Measurements from ENCODE around the gene PHF5A. TPM values are rescaled to one million over a fixed set of nuclear protein-coding genes. Genes with fewer than 3 reads are reported as not detected.

Gene PHF5A
- total and polyA plus RNA-seq, 2 of the 8 experiments (the other 6 are each of a cell fraction or from before 2014, with no cell fraction given): 119 to 135 TPM

- Histone ChIP-seq H2BK12ac (ENCODE audit: low read depth, low read length) (peak overlapping the region; percentile 75; the same call in 1 of the 2 replicates), H4K20me1 (replicated peaks in 1 of 2; ENCODE audit: control insufficient read depth in 1 of 2, insufficient read depth in 2 of 2, low read length in 2 of 2) (peaks cover 0 to 3% of the 10 kb centered on the region in 2 experiments), H3K56ac (replicated peaks; ENCODE audit: insufficient read length, low read depth, low read length) (no peak overlapping the region), H3K79me1 (ENCODE audit: low read depth, low read length) (peaks cover 8% of the 10 kb centered on the region), H3K4me3 (ENCODE audit: extremely low read depth in 1 of 4, insufficient read depth in 2 of 4, low read depth in 3 of 4, low read length in 4 of 4) (no peak overlapping the region), H3K36me3 (ENCODE audit: control insufficient read depth in 2 of 4, insufficient read depth in 4 of 4, low read length in 3 of 4) (no peaks in the 10 kb centered on the region; a peak in 1 of 8 replicates), H2AFZ (ENCODE audit: low read length) (no peak overlapping the region), H3K14ac (ENCODE audit: insufficient read length) (no peak overlapping the region), H3K4ac (replicated peaks; ENCODE audit: insufficient read length, low read depth, low read length) (no peak overlapping the region), H4K91ac (replicated peaks; ENCODE audit: insufficient read length, low read length) (no peak overlapping the region), H2BK20ac (ENCODE audit: low read length) (0 out of 2 replicates have a peak overlapping the region, but pooled peaks have one; percentile 48), H3K9ac (replicated peaks in 1 of 4; ENCODE audit: extremely low read depth in 1 of 4, low read depth in 3 of 4, low read length in 3 of 4) (no peak overlapping the region; a peak in 1 of 7 replicates), H3K23ac (ENCODE audit: insufficient read length) (no peak overlapping the region), H2BK15ac (ENCODE audit: low read length) (peak overlapping the region; percentile 72; the same call in 1 of the 2 replicates), H3K4me1 (replicated peaks in 1 of 4; ENCODE audit: control insufficient read depth in 3 of 4, insufficient read depth in 4 of 4, low read length in 3 of 4) (peaks cover 4 to 21% (median 14%) of the 10 kb centered on the region in 4 experiments; a peak in 6 of 7 replicates), H3K18ac (ENCODE audit: extremely low read depth, low read length) (peak overlapping the region; percentile 25; the same call in 1 of the 2 replicates), H3K9me3 (ENCODE audit: insufficient read depth in 2 of 2, low read depth in 1 of 2, low read length in 1 of 2) (no peaks in the 10 kb centered on the region), H3K23me2 (ENCODE audit: low read depth, low read length) (no peaks in the 10 kb centered on the region), H2BK120ac (replicated peaks; ENCODE audit: low read depth, low read length) (no peak overlapping the region), H4K5ac (ENCODE audit: insufficient read length, low read depth, low read length) (no peak overlapping the region), H2BK5ac (ENCODE audit: low read depth, low read length) (0 out of 2 replicates have a peak overlapping the region, but pooled peaks have one; percentile 89), H3K4me2 (ENCODE audit: insufficient read depth in 1 of 2, low read depth in 2 of 2, low read length in 2 of 2) (peak overlapping the region; percentile 40 to 50), H3K27me3 (replicated peaks in 1 of 4; ENCODE audit: control insufficient read depth in 3 of 4, extremely low read depth in 1 of 4, insufficient read depth in 3 of 4, low read length in 3 of 4) (no peaks in the 10 kb centered on the region), H2AK5ac (ENCODE audit: low read depth, low read length) (peak overlapping the region; percentile 83; the same call in 1 of the 2 replicates), H4K8ac (ENCODE audit: extremely low read depth, insufficient read depth, low read length) (no peak overlapping the region), H3K27ac (ENCODE audit: low read depth, low read length) (no peak overlapping the region), H3K79me2 (ENCODE audit: control insufficient read depth in 1 of 2, insufficient read depth in 2 of 2, low read length in 2 of 2) (peaks cover 5 to 71% of the 10 kb centered on the region in 2 experiments)
- DNase-seq (ENCODE audit: low read depth in 1 of 2, low spot score in 2 of 2) (no peak), FAIRE-seq (no peak)
- ChIA-PET CTCF (ENCODE audit: partially characterized antibody) (interaction anchor here (0.8 to 2.8 kb wide), 9 partner anchors 9 to 85 kb away, joined by 3 to 12 read pairs (median 5); no protein-coding TSS in a partner anchor), POLR2A (ENCODE audit: partially characterized antibody) (interaction anchor here (0.7 to 3.5 kb wide), 12 partner anchors 8 to 107 kb away, joined by 3 to 17 read pairs (median 4); partner anchors contain the start of genes ACO2, PHF5A, TEF and TOB2)
- 83% methylated on average over 3 of the region's 3 CpGs; no CpG with 5 or more reads in 1 of the 2 experiments for WGBS, 2 experiments (ENCODE audit: extremely low coverage in 1 of 2, insufficient coverage in 1 of 2, insufficient read length in 1 of 2, insufficient replicate concordance in 2 of 2, low coverage in 1 of 2, low lambda C conversion rate in 2 of 2, missing lambda C conversion rate in 1 of 2)
- TF ChIP-seq SUZ12 (IDR thresholded peaks at IDR 0.05; ENCODE audit: low read length): no peak
- no peak for TF ChIP-seq BRCA1 (IDR thresholded peaks at IDR 0.05; ENCODE audit: low read depth, low read length)
- no peak for TF ChIP-seq RXRA (IDR thresholded peaks at IDR 0.05; ENCODE audit: insufficient read depth, low read depth, low read length)
Observed at GRCh38 chr22:41488596-41489385, 20.3 kb upstream of the PHF5A start.

Measured in H1 (cell line).